ENCODE measurements around the gene DHCR24.
A peak's percentile ranks its signal among the peaks of the same experiment; 100 is the strongest.
"Not testable (repeated sequence)": the region's sequence is repeated elsewhere in the genome, so short reads cannot be mapped to it uniquely, and the experiment has no call there.

Gene DHCR24

DNA sequence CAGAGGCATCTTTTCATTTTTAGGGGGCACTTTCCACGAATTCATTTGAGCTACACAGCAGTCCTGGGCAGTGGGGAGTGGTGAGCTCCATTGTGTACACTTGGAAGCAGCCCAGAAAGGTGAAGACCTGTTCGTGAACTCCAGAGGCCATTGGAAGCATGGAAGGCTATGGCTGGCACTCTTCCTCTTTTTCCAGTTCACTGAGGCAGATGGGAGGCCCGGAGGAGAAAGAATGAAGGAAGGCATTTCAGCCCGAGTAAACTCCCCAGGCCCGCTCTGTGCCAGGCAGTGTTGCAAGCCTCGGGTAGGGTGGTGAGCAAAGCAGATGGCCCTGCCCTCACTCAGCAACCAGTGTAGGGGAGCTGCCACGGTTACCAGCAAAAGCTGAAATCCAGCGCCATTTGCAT, 673 bp upstream of the DHCR24 start:
- DNase-seq = no peak

DNA sequence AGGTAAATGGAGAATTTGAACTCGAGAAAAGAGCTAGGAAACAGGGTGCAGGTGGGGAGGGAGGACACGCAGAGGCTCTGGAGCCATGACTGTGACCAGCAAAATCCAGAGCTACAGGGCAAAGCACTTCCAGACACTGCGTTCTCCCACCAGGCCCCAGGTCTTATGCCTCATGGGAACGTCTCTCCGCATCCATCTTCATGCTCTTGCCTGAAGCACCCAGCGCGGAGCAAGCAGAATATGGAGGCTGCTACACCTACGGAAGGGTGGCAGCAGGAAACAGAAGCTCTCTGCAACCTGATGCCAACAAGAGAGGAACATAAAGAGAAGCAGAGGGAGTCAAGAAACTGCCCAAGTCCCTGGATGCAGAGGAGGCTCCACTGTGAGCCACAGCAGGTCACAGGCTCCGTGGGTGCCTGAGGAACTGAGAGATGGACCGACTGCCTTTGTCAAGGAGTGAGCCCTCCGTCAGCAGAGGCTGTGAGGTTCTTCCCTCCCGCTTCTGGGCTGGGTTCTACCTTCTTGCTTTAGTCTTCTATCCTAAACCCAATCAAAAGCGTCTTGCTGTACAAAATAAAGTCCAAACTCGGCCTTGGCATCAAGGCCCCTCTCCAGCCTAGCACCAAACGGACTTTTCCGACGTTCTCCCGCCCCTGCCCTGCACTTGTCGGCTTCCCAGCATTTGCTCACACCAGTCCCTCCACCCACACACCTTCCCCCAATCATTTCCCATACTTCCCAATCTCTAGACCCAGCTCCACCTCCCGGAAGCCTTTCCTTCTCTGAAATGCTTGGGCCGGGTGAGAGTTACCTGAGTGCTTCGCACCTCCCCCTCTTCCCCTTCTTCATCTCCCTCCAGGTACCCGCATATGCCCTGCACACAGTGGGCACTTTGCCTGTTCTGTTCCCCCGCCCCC, 930 bp downstream of the DHCR24 start:
- DNase-seq = peak; percentile 28

DNA sequence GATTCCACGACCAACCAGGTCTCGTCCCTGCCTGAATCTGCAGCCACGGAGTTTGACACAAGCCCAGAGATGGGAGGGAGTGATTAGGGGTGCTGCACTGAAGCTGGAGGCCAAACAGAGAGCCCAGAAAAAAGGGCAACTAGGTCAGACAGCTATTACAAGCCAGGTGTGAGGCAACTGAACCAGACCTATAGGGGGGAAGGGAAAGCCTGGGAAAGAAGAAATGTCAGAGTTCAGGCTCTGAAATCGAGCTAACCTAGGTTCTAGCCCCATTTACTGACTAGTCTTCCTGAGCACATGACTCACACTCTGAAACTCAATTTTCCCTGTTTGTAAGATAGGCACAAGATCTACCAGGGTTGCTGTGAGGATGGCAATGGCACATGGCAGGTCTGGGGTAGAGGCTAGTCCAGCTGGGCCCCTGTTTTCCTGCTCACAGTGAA, 1.7 kb downstream of the DHCR24 start:
- no peak for DNase-seq

DNA sequence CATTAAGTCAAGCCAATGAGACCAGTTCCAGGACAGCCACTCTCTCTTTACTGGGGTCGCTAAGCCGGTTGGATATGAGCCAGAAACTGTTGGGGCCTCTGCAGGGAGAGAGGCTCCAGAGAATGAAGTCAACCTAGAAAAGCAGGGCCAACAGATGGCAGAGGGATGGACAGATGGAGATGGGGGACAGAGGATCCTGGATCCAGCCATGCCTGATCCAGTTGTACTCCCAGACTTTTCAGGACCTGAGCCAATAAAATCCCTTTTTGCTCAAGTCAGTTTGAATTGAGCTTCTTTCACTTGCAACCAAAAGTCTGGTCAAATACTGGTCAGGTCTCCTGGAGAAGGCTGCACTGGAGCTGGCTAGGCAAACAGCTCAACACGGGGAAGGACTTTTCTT, 2.2 kb downstream of the DHCR24 start:
- DNase-seq = no peak

DNA sequence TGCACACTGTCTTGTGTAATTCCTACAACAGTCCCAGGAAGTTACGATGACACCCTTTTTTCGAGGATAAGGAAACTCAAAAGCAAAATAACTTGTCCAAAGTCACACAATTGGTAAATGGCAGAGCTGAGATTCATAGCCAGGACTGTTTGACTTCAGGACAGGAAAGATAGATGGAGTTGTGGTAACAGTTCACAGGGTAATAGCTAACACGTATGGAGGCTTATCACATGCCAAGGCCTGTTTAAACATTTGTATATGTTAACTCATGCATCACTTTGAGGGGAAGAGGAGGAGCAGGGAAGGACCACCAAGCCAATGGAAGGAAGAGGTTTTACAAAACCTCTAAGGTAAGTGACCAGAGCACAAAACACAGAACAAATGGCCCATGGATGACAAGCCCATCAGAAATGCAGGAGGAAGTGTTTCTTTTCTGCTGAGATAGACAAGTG, 2.8 kb downstream of the DHCR24 start:
- DNase-seq = no peak

DNA sequence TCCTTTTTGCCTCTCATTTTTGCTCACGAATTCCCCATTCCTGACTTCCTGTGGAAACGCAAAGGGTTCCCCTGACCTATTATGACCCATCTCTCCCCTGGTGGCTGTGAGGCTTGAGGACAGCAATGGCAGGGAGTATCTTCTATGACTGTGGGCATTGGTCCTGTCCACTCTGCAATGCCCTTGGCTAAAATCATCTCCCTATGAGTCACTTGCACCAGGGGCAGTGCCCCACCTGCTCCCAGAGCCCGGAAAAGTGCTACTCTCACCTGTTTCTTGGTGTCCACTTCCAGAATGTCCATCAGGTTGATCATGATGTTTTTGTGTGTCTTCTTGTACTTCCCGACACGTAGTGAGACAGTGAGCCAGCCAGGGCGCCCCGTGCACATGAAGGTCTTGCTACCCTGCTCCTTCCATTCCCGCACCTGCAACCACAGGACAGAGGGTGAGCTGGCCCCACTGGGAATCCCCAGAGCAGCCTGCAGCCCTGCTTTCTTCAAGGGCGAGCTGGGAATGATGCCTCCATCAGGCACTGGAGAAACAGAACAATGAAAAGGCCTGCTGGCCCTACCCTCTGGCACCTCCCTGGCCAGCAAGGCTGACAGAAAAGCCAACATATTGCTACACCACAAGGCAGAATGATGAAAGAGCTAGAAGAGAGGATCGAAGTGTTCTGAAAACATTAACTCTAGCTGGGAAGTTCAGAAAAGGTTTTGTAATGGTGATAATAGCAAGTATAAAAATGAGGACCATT, 3.5 kb downstream of the DHCR24 start:
- DNase-seq = no peak

DNA sequence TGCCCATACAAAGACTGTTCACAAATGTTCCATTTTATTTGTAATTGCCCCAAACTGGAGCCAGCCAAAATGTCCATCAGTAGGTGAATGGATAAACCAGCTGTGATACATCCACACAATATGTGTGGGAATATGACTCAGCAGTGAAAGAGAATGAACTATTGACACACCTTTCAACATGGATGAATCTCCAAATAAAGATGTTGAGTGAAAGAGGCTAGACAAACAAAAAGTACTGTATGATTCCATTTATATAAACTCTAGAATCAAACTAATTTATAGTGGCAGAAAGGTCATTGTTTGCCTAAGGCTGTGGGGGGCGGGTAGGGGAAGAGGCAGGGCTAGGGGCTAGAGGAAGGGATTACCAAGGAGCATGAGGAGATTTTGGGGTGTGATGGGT, 4.5 kb downstream of the DHCR24 start:
- no peak for DNase-seq

DNA sequence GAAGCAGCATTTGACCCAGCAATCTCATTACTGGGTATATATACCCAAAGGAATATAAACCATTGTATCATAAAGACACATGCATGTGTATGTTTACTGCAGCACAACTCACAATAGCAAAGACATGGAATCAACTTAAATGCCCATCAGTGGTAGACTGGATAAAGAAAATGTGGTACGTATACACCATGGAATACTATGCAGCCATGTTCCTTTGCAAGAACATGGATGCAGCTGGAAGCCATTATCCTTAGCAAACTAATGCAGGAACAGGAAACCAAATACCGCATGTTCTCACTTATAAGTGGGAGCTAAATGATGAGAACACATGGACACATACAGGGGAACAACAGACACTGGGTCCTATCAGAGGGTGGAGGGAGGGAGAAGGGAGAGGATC, 5.4 kb downstream of the DHCR24 start:
- not testable (repeated sequence) for DNase-seq

DNA sequence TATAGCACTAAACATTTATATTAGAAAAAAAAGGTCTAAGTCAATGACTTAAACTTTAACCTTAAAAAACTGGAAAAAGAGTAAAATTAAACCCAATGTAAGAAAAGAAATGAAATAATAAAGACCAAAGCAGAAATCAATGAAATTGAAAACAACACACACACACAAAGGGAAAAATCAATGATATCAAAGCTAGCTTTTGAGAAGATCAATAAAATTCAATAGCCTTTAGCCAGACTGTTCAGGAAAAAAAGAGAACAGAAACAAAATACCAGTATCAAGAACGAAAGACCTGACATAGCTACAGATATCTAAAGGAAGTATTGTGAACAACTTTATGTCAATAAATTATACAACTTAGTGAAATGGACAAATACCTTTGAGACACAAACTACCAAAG, 7.1 kb downstream of the DHCR24 start:
- DNase-seq = no peak

DNA sequence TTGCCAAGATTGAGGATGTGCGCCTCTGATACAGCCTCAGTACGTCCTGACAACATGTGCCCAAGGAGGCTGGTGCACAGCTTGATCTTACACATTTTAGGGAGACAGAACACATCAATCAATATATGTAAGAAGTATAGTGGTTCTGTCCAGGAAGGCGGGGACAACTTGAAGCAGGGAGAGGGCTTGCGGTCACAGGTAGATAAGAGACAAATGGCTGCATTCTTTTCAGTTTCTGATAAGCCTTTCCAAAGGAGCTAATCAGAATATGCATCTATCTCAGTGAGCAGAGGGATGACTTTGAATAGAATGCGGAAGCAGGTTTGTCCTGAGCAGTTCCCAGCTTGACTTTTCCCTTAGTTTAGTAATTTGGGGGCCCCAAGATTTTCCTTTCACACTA, 10.2 kb downstream of the DHCR24 start:
- no peak for DNase-seq

DNA sequence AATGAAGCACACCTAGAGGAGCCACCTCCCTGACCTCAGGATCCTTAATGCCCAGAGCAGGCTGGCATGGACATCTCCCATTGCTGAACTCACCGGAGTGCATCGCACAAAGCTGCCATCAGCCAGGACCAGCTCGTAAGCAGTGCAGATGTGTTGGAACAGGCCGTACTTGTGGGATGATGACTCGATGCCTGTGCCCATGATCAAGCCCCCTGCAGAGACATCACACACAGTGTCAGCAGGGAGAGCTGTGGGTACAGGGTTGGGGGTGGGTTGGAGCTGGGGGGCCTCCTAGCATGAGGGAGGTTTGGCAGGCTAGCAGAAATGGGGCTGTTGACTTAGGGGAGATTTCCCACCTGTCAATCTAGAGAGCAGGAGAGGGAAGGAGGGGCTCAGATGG, 12.0 kb downstream of the DHCR24 start:
- no peak for DNase-seq

DNA sequence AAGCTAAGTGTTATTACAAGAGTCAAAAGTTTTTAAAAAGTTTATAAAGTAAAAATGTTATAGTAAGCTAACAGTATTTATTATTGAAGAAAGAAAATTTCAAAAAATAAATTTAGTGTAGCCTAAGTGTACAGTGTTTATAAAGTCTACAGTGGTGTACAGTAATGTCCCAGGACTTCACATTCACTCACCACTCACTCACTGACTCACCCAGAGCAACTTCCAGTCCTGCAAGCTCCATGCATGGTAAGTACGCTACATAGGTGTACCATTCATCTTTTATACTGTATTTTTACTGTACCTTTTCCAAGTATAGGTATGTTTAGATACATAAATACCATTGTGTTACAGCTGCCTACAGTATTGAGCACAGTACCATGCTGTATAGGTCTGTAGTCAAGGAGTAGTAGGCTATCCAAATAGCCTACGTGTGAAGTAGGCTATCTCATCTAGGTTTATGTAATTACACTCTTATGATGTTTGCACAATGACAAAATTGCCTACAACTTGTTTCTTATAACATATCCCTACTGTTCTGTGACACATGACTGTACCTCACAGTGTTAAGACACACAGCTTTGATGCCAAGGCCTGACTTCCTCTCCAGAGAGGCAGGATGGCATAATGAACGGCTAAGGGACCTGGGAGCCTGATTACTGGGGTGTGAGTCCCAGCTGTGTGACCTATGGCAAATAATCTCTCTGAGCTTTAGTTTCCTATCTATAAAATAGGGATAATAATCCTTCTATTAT, 12.7 kb downstream of the DHCR24 start:
- DNase-seq = no peak

DNA sequence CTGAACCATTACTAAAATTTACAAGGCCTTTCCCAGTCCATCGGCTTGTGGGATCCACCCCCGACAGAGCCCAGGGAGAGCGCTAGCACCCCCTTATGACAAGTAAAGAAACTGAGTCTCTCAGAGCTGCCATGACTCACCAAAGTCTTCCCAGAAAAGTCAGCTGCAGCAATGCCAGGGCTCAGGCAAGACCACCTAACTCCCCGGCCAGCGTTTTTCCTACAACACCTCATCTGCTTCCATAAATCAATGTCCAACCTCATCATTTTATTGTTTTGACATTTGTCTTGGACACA, 15.0 kb downstream of the DHCR24 start:
- DNase-seq = no peak

DNA sequence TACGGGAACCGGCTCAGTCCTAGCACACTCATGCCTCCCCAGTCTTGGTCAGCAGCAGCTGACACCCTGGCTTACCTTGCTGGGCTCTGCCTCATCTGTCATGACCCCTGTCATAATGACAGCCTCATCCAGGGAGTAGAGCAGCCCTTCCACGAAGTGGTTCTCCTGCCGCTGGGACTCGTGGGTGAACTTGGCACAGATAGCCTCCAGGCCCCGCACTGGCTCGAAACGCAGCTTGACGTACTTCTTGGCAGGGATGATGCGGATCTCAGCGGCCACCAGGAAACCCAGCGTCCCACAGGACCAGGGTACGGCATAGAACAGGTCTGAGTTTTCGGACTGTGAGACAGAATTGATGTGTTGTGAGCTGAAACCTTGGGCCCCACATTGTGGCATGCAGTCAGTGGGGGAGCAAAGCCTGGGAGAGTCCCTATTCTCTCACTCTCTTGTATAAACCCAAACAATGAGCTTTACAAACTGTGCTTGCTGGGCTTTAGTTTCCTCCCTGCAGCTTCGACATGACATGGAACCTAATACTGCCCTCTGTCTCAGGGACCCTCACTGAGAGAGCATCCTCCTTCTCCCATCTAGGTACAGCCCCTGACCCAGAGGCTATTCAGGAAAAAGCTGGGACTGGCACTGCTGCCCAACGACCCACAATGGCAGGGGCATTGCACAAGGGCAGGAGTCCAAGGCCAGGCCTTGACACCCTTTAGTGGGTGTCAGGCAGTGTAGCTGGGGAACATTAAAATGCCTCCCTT, 15.5 kb downstream of the DHCR24 start:
- DNase-seq = no peak

DNA sequence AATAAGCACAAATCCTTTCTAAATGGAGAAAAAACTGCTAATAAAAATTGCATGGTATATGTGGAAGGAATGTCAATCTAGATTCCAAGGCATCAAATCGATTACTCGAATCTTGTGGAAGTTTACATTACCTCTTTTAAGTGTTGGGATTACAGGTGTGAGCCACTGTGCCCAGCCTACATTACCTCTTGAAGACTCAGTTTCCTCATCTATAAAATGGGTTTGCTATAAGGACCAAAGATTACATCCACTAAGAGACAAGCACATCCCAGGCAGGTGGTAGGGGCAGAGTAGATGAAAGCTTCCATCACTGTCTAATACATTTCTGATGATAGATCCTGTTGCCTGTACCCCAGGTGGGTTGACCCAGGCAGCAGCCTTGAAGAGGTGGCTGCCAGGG, 16.1 kb downstream of the DHCR24 start:
- DNase-seq = no peak

DNA sequence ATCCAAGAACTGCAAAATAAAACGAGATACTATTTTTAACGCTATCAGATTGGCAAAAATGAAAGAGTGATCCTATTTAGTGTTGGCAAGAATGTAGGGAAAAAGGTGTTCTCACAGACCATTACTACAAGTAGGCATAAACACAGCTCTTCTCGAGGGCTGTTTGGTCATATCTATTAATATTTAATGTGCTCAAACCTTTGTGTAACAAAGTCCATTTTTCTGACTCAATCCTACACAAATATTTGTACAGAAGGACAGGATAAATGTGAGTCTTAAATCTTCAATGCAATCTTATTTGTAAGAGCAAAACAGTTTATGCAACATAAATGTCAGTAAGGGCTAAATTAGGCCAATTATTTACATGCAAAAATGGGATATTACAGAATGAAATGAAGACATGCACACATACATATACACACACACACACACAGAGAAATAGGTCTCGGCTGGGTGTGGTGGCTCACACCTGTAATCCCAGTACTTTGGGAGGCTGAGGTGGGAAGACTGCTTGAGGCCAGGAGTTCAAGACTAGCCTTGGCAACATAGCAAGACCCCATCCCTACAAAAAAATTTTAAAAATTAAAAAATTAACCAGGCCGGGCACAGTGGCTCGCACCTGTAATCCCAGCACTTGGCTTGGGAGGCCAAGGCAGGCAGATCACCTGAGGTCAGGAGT, 17.7 kb downstream of the DHCR24 start:
- DNase-seq = no peak

DNA sequence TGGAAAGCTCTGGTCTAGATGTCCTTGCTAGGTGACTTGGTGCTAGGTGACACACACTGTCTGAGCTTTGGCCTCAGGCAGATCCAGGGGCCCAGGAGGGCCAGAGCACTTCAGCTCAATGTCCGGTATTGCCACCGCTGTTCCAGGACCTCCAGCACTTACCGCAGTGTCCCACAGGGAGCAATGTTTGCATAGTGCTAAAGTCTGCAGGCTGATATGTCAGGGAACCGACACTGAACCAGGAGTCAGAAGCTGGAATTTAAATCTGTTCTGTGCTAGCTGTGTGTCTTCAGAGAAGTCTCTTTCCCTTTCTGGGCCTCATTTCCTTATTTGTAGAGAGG, 19.3 kb downstream of the DHCR24 start:
- no peak for DNase-seq

DNA sequence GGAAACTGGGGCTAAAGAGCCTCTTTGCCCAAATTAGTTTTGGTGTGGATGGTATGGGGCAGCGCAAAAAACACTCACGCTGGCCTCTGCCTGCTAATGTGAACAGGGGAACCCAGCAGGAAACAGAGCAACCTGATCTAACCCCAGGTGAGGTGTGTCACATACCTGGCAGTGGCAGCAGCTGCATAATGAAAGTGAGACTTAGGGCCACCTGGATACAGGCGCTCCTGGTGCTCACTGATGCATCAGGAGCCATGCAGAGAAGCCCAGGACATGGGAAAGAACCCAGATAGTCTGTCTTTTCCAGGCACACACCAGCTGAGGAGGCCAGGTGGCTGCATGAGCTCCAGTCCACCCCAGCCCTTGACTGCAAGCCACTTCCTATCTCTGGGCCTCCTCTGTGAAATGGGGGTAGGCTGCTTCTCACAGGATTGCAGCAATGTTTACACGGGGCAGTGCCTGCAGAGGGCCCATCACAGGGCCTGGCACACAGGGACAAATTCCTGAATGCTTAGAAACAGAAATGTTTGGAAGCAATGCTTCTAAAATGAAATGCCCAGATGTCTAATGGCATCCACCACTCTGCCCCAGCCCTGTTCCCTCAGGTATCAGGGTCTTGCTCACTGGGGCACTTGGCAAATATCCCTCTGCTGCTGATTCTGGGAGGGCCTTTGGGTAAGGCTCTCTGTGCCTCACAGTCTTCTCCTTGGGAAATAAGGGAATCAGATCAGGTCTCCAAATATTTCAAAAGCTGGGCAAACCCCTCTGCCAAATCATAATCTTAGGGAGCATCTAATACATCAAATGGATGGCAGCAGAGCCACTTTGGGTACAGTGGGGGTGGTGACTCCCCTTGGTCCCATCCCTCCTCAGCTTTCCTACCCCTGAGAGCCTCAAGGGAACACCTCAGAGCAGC, 19.9 kb downstream of the DHCR24 start:
- no peak for DNase-seq

DNA sequence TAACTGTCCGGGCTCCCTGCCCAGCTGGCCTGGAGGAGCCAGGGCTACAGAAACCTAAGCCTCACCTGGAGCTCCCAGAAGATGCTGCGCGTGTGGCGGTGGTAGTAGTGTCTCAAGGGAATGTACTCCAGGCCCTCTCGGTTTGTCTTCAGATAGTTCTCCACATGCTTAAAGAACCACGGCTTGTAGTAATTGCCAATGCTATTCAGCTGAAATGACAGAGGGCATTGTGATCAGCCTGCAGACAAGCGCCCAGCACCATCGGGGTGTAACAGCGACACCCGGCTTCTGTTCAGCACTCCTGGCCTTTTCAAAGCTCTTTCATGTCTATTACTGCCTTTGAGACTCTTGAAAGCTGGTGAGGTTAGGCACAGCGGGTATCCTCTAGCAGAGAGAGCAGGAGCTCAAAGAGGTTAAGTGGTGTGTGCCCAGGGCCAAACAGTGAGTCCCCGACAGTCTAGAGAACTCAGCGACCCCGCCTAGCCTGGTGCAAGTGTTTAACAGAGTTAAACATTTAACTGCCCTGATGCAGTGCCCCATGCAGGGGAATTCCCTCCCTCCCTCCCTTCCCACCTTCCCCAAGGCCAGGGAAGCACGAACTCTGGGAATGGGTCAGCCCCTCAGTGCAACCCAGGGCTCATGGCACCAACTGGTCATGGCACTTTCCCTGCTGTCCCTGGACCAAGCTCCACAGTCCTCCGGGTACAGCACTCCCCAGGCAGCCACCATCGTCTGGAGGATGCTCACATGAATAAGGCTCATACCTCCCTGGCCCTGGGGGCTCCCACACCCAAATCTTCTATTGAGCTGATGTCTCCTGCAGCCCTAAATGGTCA, 21.5 kb downstream of the DHCR24 start:
- DNase-seq = no peak

Measured in 8988T (cell line).